Measurements from ENCODE around the gene ZNF683.
A peak's percentile ranks its signal among the peaks of the same experiment; 100 is the strongest.

Gene ZNF683

DNA sequence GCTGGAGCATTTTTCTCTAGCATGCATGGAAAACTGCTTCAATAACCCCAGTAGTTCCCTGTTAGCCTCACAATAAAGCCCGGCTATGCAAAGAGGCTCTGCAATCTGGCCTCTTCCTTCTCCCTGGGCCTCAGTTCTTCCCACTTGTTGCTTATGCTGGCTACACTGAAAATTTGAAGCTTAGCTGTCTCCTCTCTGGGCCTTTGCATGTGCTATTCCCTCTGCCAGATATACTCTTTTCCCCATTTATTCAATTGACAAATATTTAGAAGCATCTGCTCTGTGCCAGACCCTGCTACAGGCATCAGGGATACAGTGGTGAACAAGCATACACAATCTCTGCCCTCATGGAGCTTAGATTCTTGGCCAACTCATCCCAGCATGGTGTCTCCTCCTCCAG lies 33.9 kb downstream of the ZNF683 start:
- WGBS, result 98% methylated on average over 1 of the region's 1 CpG
- Histone ChIP-seq H3K4me3 (ENCODE audit: insufficient read depth in 1 of 2, low read depth in 1 of 2, low read length in 2 of 2) (no peak overlapping the region), H3K27ac (ENCODE audit: low read length, poor library complexity, severe bottlenecking) (no peak overlapping the region), H2AFZ (ENCODE audit: low read depth, low read length) (no peak overlapping the region), H2AK5ac (ENCODE audit: low read length, severe bottlenecking) (no peak overlapping the region), H3K79me1 (replicated peaks; ENCODE audit: low read length, poor library complexity, severe bottlenecking) (no peaks in the 10 kb centered on the region), H4K8ac (ENCODE audit: low read length) (no peak overlapping the region), H3K4me1 (ENCODE audit: control insufficient read depth, insufficient read depth, low read depth, low read length) (peaks cover 10% of the 10 kb centered on the region), H3K23ac (ENCODE audit: low read length in 2 of 2) (no peak overlapping the region), H3K4me2 (ENCODE audit: low read length, poor library complexity, severe bottlenecking) (no peak overlapping the region), H3K9me3 (ENCODE audit: control insufficient read depth, low read length) (no peaks in the 10 kb centered on the region), H2BK15ac (ENCODE audit: low read depth, poor library complexity, severe bottlenecking) (no peak overlapping the region), H3K36me3 (ENCODE audit: control insufficient read depth in 1 of 2, insufficient read depth in 2 of 2, low read depth in 1 of 2, low read length in 2 of 2) (no peaks in the 10 kb centered on the region), H3K14ac (ENCODE audit: low read length in 2 of 2) (no peak overlapping the region), H3K4ac (ENCODE audit: low read depth in 1 of 2, low read length in 2 of 2) (no peak overlapping the region), H2BK5ac (ENCODE audit: low read depth, low read length, poor library complexity, severe bottlenecking) (no peak overlapping the region), H4K91ac (ENCODE audit: low read length) (no peak overlapping the region), H2BK12ac (ENCODE audit: low read length in 2 of 2) (no peak overlapping the region), H3K18ac (ENCODE audit: low read depth in 1 of 2, low read length in 2 of 2) (no peak overlapping the region), H3K27me3 (ENCODE audit: control insufficient read depth in 1 of 2, insufficient read depth in 1 of 2, low read length in 2 of 2) (peaks cover 56 to 62% of the 10 kb centered on the region in 2 experiments), H2BK120ac (ENCODE audit: low read depth, low read length) (no peak overlapping the region), H3K9ac (ENCODE audit: low read length) (no peak overlapping the region)
- DNase-seq, result no peak

DNA sequence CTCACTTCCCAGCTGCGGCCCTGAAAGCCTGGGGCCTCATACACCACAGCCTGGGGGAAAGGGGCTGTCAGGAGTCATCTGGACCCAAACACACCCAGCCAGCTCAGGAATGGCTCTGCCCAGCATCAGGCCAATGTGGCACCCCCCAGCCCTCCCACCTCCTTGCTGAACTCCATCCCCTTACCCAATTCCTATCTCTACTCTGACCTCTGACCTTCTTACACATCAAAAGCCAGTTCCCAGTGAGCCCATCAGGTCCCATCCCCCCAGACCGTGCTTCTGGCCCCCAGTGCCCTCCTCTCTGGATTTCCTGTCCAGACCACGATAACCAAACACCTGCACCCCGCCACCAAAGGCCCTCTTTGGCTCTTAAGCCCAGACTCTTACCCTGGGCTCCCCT lies 34.9 kb downstream of the ZNF683 start:
- Histone ChIP-seq H2BK120ac (ENCODE audit: low read depth, low read length) (no peak overlapping the region), H4K8ac (ENCODE audit: low read length) (no peak overlapping the region), H3K18ac (ENCODE audit: low read depth in 1 of 2, low read length in 2 of 2) (no peak overlapping the region), H3K23ac (ENCODE audit: low read length in 2 of 2) (no peak overlapping the region), H2AK5ac (ENCODE audit: low read length, severe bottlenecking) (no peak overlapping the region), H4K91ac (ENCODE audit: low read length) (peak overlapping the region; percentile 39), H3K14ac (ENCODE audit: low read length in 2 of 2) (no peak overlapping the region), H3K79me1 (replicated peaks; ENCODE audit: low read length, poor library complexity, severe bottlenecking) (no peaks in the 10 kb centered on the region), H3K27me3 (ENCODE audit: control insufficient read depth in 1 of 2, insufficient read depth in 1 of 2, low read length in 2 of 2) (peaks cover 45 to 55% of the 10 kb centered on the region in 2 experiments), H3K27ac (ENCODE audit: low read length, poor library complexity, severe bottlenecking) (no peak overlapping the region), H2BK5ac (ENCODE audit: low read depth, low read length, poor library complexity, severe bottlenecking) (no peak overlapping the region), H3K9me3 (ENCODE audit: control insufficient read depth, low read length) (no peaks in the 10 kb centered on the region), H2AFZ (ENCODE audit: low read depth, low read length) (no peak overlapping the region), H2BK15ac (ENCODE audit: low read depth, poor library complexity, severe bottlenecking) (no peak overlapping the region), H2BK12ac (ENCODE audit: low read length in 2 of 2) (no peak overlapping the region), H3K36me3 (ENCODE audit: control insufficient read depth in 1 of 2, insufficient read depth in 2 of 2, low read depth in 1 of 2, low read length in 2 of 2) (no peaks in the 10 kb centered on the region), H3K9ac (ENCODE audit: low read length) (no peak overlapping the region), H3K4me3 (ENCODE audit: insufficient read depth in 1 of 2, low read depth in 1 of 2, low read length in 2 of 2) (no peak overlapping the region), H3K4me2 (ENCODE audit: low read length, poor library complexity, severe bottlenecking) (no peak overlapping the region), H3K4me1 (ENCODE audit: control insufficient read depth, insufficient read depth, low read depth, low read length) (peaks cover 10% of the 10 kb centered on the region), H3K4ac (ENCODE audit: low read depth in 1 of 2, low read length in 2 of 2) (no peak overlapping the region)
- 86% methylated on average over 4 of the region's 4 CpGs for WGBS
- DNase-seq, result no peak

DNA sequence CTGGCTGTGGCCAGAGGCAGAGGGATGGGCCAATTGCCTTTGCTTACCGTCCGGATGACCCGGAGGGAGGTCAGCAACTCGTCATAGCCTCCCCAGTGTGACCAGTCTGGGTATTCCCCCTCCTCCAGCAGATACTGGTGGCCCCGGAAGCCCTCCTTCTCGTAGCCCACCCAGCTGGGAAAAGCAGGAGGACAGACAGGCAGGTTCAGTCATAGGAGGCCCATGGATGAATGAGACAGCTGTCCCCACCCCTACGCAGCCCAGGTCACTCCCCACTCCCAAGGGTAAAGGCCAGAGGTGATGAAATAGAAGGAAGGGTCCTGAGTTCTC lies 35.4 kb downstream of the ZNF683 start:
- 81% methylated on average over 7 of the region's 7 CpGs for WGBS

DNA sequence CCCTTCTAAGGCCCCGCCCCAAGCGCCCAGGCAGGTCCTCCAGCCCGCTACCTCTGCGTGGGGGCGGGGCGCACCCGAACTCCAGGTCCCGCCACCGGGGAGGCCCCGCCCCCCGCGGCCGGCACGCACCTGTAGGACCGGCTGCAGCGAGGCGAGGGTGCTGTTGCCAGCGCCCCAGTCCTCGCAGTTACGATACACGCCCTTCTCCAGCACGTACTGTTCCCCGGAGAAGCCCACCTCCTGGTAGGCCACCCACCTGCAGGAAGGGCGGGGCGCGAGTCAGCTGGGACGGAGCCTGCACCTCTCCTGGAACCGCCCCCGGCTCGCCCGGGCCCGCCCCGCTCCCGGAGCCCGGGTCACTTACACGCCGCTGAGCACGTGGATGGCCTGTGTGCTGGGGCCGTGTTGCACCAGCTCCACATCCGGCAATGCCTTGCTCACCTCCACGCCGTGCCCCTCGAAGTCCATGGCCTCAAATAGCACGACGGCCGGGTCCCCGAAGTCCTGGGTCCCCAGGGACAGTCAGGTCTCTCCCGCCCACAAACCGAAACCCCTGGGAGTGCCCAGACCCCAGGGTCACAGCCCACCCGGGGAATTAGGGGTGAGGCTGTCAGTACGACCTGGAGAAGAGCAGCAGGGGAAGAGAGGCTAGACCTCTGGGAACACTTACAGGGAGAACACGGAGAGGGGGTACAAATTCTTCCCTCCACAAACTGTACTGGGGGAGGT lies 35.9 kb downstream of the ZNF683 start:
- no peak overlapping the region for H3K27ac ChIP-seq (ENCODE audit: low read length, poor library complexity, severe bottlenecking)
- H3K18ac ChIP-seq (ENCODE audit: low read depth in 1 of 2, low read length in 2 of 2), result no peak overlapping the region
- H2BK5ac ChIP-seq (ENCODE audit: low read depth, low read length, poor library complexity, severe bottlenecking), result no peak overlapping the region
- H3K36me3 ChIP-seq (ENCODE audit: control insufficient read depth in 1 of 2, insufficient read depth in 2 of 2, low read depth in 1 of 2, low read length in 2 of 2), result no peaks in the 10 kb centered on the region
- peak overlapping the region; percentile 55 to 81 for H3K4me3 ChIP-seq (ENCODE audit: insufficient read depth in 1 of 2, low read depth in 1 of 2, low read length in 2 of 2)
- no peaks in the 10 kb centered on the region for H3K9me3 ChIP-seq (ENCODE audit: control insufficient read depth, low read length)
- H2BK12ac ChIP-seq (ENCODE audit: low read length in 2 of 2), result no peak overlapping the region
- no peaks in the 10 kb centered on the region for H3K79me1 ChIP-seq (replicated peaks; ENCODE audit: low read length, poor library complexity, severe bottlenecking)
- H3K23ac ChIP-seq (ENCODE audit: low read length in 2 of 2), result no peak overlapping the region
- peaks cover 10% of the 10 kb centered on the region for H3K4me1 ChIP-seq (ENCODE audit: control insufficient read depth, insufficient read depth, low read depth, low read length)
- H3K4me2 ChIP-seq (ENCODE audit: low read length, poor library complexity, severe bottlenecking), result peak overlapping the region; percentile 100
- WGBS, result 18% methylated on average over 50 of the region's 52 CpGs
- no peak overlapping the region for H2BK120ac ChIP-seq (ENCODE audit: low read depth, low read length)
- H2AFZ ChIP-seq (ENCODE audit: low read depth, low read length), result peak overlapping the region; percentile 67
- H3K4ac ChIP-seq (ENCODE audit: low read depth in 1 of 2, low read length in 2 of 2), result no peak overlapping the region
- H4K91ac ChIP-seq (ENCODE audit: low read length), result peak overlapping the region; percentile 61
- peaks cover 35 to 47% of the 10 kb centered on the region in 2 experiments for H3K27me3 ChIP-seq (ENCODE audit: control insufficient read depth in 1 of 2, insufficient read depth in 1 of 2, low read length in 2 of 2)
- no peak overlapping the region for H3K9ac ChIP-seq (ENCODE audit: low read length)
- H2BK15ac ChIP-seq (ENCODE audit: low read depth, poor library complexity, severe bottlenecking), result no peak overlapping the region
- no peak for DNase-seq
- peak overlapping the region in 1 of 2 experiments; percentile 41 for H3K14ac ChIP-seq (ENCODE audit: low read length in 2 of 2)
- no peak overlapping the region for H2AK5ac ChIP-seq (ENCODE audit: low read length, severe bottlenecking)
- H4K8ac ChIP-seq (ENCODE audit: low read length), result peak overlapping the region; percentile 37

More for the DNA sequence above, 35.4 kb downstream of the ZNF683 start:
- H4K8ac ChIP-seq (ENCODE audit: low read length), result no peak overlapping the region
- H2BK5ac ChIP-seq (ENCODE audit: low read depth, low read length, poor library complexity, severe bottlenecking), result no peak overlapping the region
- peaks cover 41 to 52% of the 10 kb centered on the region in 2 experiments for H3K27me3 ChIP-seq (ENCODE audit: control insufficient read depth in 1 of 2, insufficient read depth in 1 of 2, low read length in 2 of 2)
- H2BK12ac ChIP-seq (ENCODE audit: low read length in 2 of 2), result no peak overlapping the region
- H3K4me3 ChIP-seq (ENCODE audit: insufficient read depth in 1 of 2, low read depth in 1 of 2, low read length in 2 of 2), result no peak overlapping the region
- H3K36me3 ChIP-seq (ENCODE audit: control insufficient read depth in 1 of 2, insufficient read depth in 2 of 2, low read depth in 1 of 2, low read length in 2 of 2), result no peaks in the 10 kb centered on the region
- no peak overlapping the region for H3K9ac ChIP-seq (ENCODE audit: low read length)
- H3K14ac ChIP-seq (ENCODE audit: low read length in 2 of 2), result no peak overlapping the region
- H3K79me1 ChIP-seq (replicated peaks; ENCODE audit: low read length, poor library complexity, severe bottlenecking), result no peaks in the 10 kb centered on the region
- H4K91ac ChIP-seq (ENCODE audit: low read length), result no peak overlapping the region
- no peak overlapping the region for H2AK5ac ChIP-seq (ENCODE audit: low read length, severe bottlenecking)
- no peak overlapping the region for H2AFZ ChIP-seq (ENCODE audit: low read depth, low read length)
- peaks cover 10% of the 10 kb centered on the region for H3K4me1 ChIP-seq (ENCODE audit: control insufficient read depth, insufficient read depth, low read depth, low read length)
- no peak for DNase-seq
- no peak overlapping the region for H2BK120ac ChIP-seq (ENCODE audit: low read depth, low read length)
- no peaks in the 10 kb centered on the region for H3K9me3 ChIP-seq (ENCODE audit: control insufficient read depth, low read length)
- no peak overlapping the region for H3K23ac ChIP-seq (ENCODE audit: low read length in 2 of 2)
- no peak overlapping the region for H3K4ac ChIP-seq (ENCODE audit: low read depth in 1 of 2, low read length in 2 of 2)
- H2BK15ac ChIP-seq (ENCODE audit: low read depth, poor library complexity, severe bottlenecking), result no peak overlapping the region
- H3K27ac ChIP-seq (ENCODE audit: low read length, poor library complexity, severe bottlenecking), result no peak overlapping the region
- H3K4me2 ChIP-seq (ENCODE audit: low read length, poor library complexity, severe bottlenecking), result no peak overlapping the region
- no peak overlapping the region for H3K18ac ChIP-seq (ENCODE audit: low read depth in 1 of 2, low read length in 2 of 2)

All from mesenchymal stem cell (in vitro differentiated cells and primary cell).